ENCODE data around the gene TBL1XR1. TPM values are rescaled to one million over a fixed set of nuclear protein-coding genes. Genes with fewer than 3 reads are reported as not detected.

Gene TBL1XR1
- total and polyA plus RNA-seq, 2 donors (not counting 3 experiments of a cell fraction or from before 2014, with no cell fraction given), result 26.9 to 146 TPM

GRCh38 chr3:177096615-177097014 is 100.7 kb downstream of the TBL1XR1 start:
- Histone ChIP-seq H3K27me3 (ENCODE audit: control insufficient read depth in 2 of 2, insufficient read depth in 2 of 2, low read length in 2 of 2) (no peaks in the 10 kb centered on the region), H3K36me3 (ENCODE audit: control insufficient read depth in 2 of 2, extremely low read depth in 1 of 2, insufficient read depth in 2 of 2, low read length in 2 of 2) (no peaks in the 10 kb centered on the region), H3K9me1 (replicated peaks; ENCODE audit: control insufficient read depth, extremely low read depth, insufficient read depth, low read length) (no peaks in the 10 kb centered on the region), H3K9ac (replicated peaks; ENCODE audit: extremely low read depth, insufficient read depth, low read length) (no peak overlapping the region), H3K9me3 (replicated peaks; ENCODE audit: control insufficient read depth, insufficient read depth, low read length) (no peaks in the 10 kb centered on the region), H3K4me3 (replicated peaks in 1 of 3; ENCODE audit: insufficient read depth in 1 of 3, low read depth in 1 of 3, low read length in 3 of 3) (no peak overlapping the region), H4K20me1 (replicated peaks; ENCODE audit: control insufficient read depth, extremely low read depth, insufficient read depth, low read length) (peaks cover 10% of the 10 kb centered on the region), H3K4me2 (ENCODE audit: insufficient read depth, low read length) (no peak overlapping the region), H2AFZ (ENCODE audit: low read depth, low read length) (no peak overlapping the region), H3K27ac (ENCODE audit: insufficient read depth, low read depth, low read length) (no peak overlapping the region), H3K79me2 (ENCODE audit: control insufficient read depth, insufficient read depth, low read length) (peaks cover 88% of the 10 kb centered on the region), H3K4me1 (ENCODE audit: control insufficient read depth, extremely low read depth, insufficient read depth, low read length) (no peaks in the 10 kb centered on the region)
- ChIA-PET CTCF (no interaction called here), POLR2A (interaction anchor here (0.6 kb wide), 1 partner anchor 16 kb away, joined by 3 read pairs; no protein-coding TSS in a partner anchor)
- intact Hi-C loops (cut with micrococcal nuclease) (no loop called here), dilution Hi-C loops (cut with MboI; ENCODE audit: extremely low pct_ligation_motif_present, low sequenced_read_pairs) (no loop called here)
- FAIRE-seq (no peak), DNase-seq (ENCODE audit: low read depth, low spot score) (no peak)
- TSS peak; percentile 8 for BruUV-seq (replicated peaks)
- no peak for TF ChIP-seq CTCF (IDR thresholded peaks at IDR 0.05; ENCODE audit: extremely low read depth in 1 of 2, insufficient read depth in 1 of 2, low read depth in 1 of 2, low read length in 2 of 2)
- no peak for TF ChIP-seq FOS (IDR thresholded peaks at IDR 0.05; ENCODE audit: borderline replicate concordance, insufficient read depth, low read length)
- TF ChIP-seq EZH2 (IDR thresholded peaks at IDR 0.05; ENCODE audit: borderline replicate concordance, low read depth, low read length, severe bottlenecking), result no peak
- no peak for TF ChIP-seq GATA2 (IDR thresholded peaks at IDR 0.05; ENCODE audit: insufficient read depth, insufficient read length, low read depth, low read length)
- TF ChIP-seq JUN (IDR thresholded peaks at IDR 0.05; ENCODE audit: borderline replicate concordance, insufficient read depth, insufficient read length, low read depth), result no peak
- TF ChIP-seq MYC (IDR thresholded peaks at IDR 0.05; ENCODE audit: low read depth, low read length), result no peak
- TF ChIP-seq POLR2AphosphoS5 (IDR thresholded peaks at IDR 0.05; ENCODE audit: insufficient read depth, low read depth, low read length), result no peak
- no peak for TF ChIP-seq MAX (IDR thresholded peaks at IDR 0.05; ENCODE audit: insufficient read depth, insufficient read length)
- no peak for TF ChIP-seq POLR2A (IDR thresholded peaks at IDR 0.05; ENCODE audit: low read depth, low read length)

Data from endothelial cell of umbilical vein (primary cell).